IMR-90 (cell line): ENCODE results near the gene LSM12. TPM values are rescaled to one million over a fixed set of nuclear protein-coding genes. Genes with fewer than 3 reads are reported as not detected.

Source experiments
- ATAC-seq: fragments of 200-7000 bp; cut with Tn5 transposase; 2 replicates; pipeline ENCODE4 v1.9.1; 2020; ENCODE audit warnings: low read depth, mild to moderate bottlenecking, moderate library complexity
- BruUV-seq: library from RNA; stranded (reverse); fragments of 400-500 nt; replicated peaks from 2 replicates; lab custom pipeline; 2021; lab: Mats Ljungman, UMichigan
- CTCF ChIA-PET: fragments of 300-600 bp; formaldehyde crosslinking; extraction: SDS; loops from one replicate; lab custom pipeline; 2021; ENCODE audit warnings: antibody characterized with exemption; lab: Yijun Ruan, JAX
- POLR2A ChIA-PET: fragments of 300-600 bp; sonication (Branson Sonifier 250); formaldehyde crosslinking; loops from one replicate; lab custom pipeline; 2022; ENCODE audit warnings: antibody characterized with exemption; ENCODE audit not compliant: unreplicated experiment; lab: Charles Lee
- DNase-seq: peaks from one replicate; pipeline ENCODE4 v3.0.0; 2013
- H2AFZ ChIP-seq: replicated peaks from 2 replicates; pipeline ENCODE3; 2013; ENCODE audit warnings: low read length, mild to moderate bottlenecking; ENCODE audit not compliant: poor library complexity
- H2AK5ac ChIP-seq: 2 replicates; pipeline ENCODE4 v1.6.1; 2013; ENCODE audit warnings: low read depth, low read length, inconsistent platforms
- H2AK9ac ChIP-seq: replicated peaks from 2 replicates; pipeline ENCODE3; 2013; ENCODE audit warnings: mild to moderate bottlenecking, low read depth, low read length, moderate library complexity; ENCODE audit not compliant: poor library complexity
- H2BK120ac ChIP-seq: 2 replicates; pipeline ENCODE4 v1.6.1; 2013; ENCODE audit warnings: low read depth, low read length, inconsistent platforms
- H2BK15ac ChIP-seq: 3 replicates; pipeline ENCODE4 v1.6.1; 2013; ENCODE audit warnings: low read depth, low read length, inconsistent platforms
- H2BK20ac ChIP-seq: 2 replicates; pipeline ENCODE4 v1.6.1; 2013; ENCODE audit warnings: low read depth, mild to moderate bottlenecking, inconsistent platforms, low read length, moderate library complexity
- H2BK5ac ChIP-seq: 2 replicates; pipeline ENCODE4 v1.6.1; 2013; ENCODE audit warnings: mild to moderate bottlenecking, low read depth, low read length, inconsistent platforms; ENCODE audit not compliant: poor library complexity, severe bottlenecking
- H3K14ac ChIP-seq: replicated peaks from 2 replicates; pipeline ENCODE4 v1.6.1; 2013; ENCODE audit warnings: low read depth, low read length, inconsistent platforms
- H3K18ac ChIP-seq: 2 replicates; pipeline ENCODE4 v1.6.1; 2013; ENCODE audit warnings: low read depth, low read length, control low read depth
- H3K23ac ChIP-seq: 2 replicates; pipeline ENCODE4 v1.6.1; 2013; ENCODE audit warnings: low read depth, low read length, inconsistent platforms
- H3K27ac ChIP-seq: 2 replicates; pipeline ENCODE4 v1.5.1; 2013; ENCODE audit warnings: mild to moderate bottlenecking, control low read depth, low read length; ENCODE audit not compliant: insufficient read depth
- H3K27me3 ChIP-seq: 2 replicates; pipeline ENCODE4 v1.6.1; 2013; ENCODE audit warnings: low read length; ENCODE audit not compliant: control insufficient read depth, insufficient read depth
- H3K36me3 ChIP-seq: 2 replicates; pipeline ENCODE4 v1.6.1; 2013; ENCODE audit warnings: low read length, mixed read lengths; ENCODE audit not compliant: control insufficient read depth, insufficient read depth
- H3K4ac ChIP-seq: 2 replicates; pipeline ENCODE4 v1.6.1; 2013; ENCODE audit warnings: low read depth, low read length, inconsistent platforms
- H3K4me1 ChIP-seq: 2 replicates; pipeline ENCODE4 v1.6.1; 2013; ENCODE audit warnings: low read length, mixed read lengths; ENCODE audit not compliant: control insufficient read depth, insufficient read depth
- H3K4me2 ChIP-seq: 2 replicates; pipeline ENCODE4 v1.6.1; 2013; ENCODE audit warnings: low read depth, mild to moderate bottlenecking, control low read depth, low read length, moderate library complexity
- H3K4me3 ChIP-seq: 2 replicates; pipeline ENCODE4 v1.5.1; 2013; ENCODE audit warnings: low read depth, mild to moderate bottlenecking, control low read depth, low read length, moderate library complexity; ENCODE audit not compliant: insufficient read depth
- H3K56ac ChIP-seq: 2 replicates; pipeline ENCODE4 v1.6.1; 2013; ENCODE audit warnings: low read length, inconsistent platforms; ENCODE audit not compliant: insufficient read depth; ENCODE audit errors: extremely low read depth
- H3K79me1 ChIP-seq, 2 experiments: 2 replicates each; pipeline ENCODE4 v1.6.1; 2013; ENCODE audit warnings: low read length in 2 of 2, inconsistent platforms in 1 of 2, low read depth in 1 of 2
- H3K9ac ChIP-seq: 2 replicates; pipeline ENCODE4 v1.6.1; 2013; ENCODE audit warnings: low read depth, low read length, control low read depth
- H3K9me1 ChIP-seq: 2 replicates; pipeline ENCODE4 v1.6.1; 2013; ENCODE audit warnings: low read length, inconsistent platforms; ENCODE audit not compliant: insufficient read depth
- H3K9me3 ChIP-seq: 2 replicates; pipeline ENCODE4 v1.6.1; 2013; ENCODE audit warnings: low read length; ENCODE audit not compliant: control insufficient read depth, insufficient read depth
- H4K20me1 ChIP-seq: 2 replicates; pipeline ENCODE4 v1.6.1; 2013; ENCODE audit warnings: low read length, inconsistent platforms; ENCODE audit not compliant: insufficient read depth
- H4K5ac ChIP-seq: 2 replicates; pipeline ENCODE4 v1.6.1; 2013; ENCODE audit warnings: mild to moderate bottlenecking, low read depth, low read length, control low read depth
- H4K8ac ChIP-seq, 2 experiments: 2 replicates each; pipeline ENCODE4 v1.6.1; 2013; ENCODE audit warnings: low read depth in 2 of 2, low read length in 2 of 2, control low read depth in 1 of 2, inconsistent platforms in 1 of 2
- H4K91ac ChIP-seq: 2 replicates; pipeline ENCODE4 v1.6.1; 2013; ENCODE audit warnings: low read depth, low read length, inconsistent platforms; ENCODE audit not compliant: insufficient read depth
- CHD1 ChIP-seq: IDR thresholded peaks from 2 replicates; pipeline ENCODE4 v1.6.1; 2012; ENCODE audit warnings: low read depth, low read length, improper control_type of control experiment
- POLR2A ChIP-seq: IDR thresholded peaks from 2 replicates; pipeline ENCODE4 v1.6.1; 2012; ENCODE audit warnings: mild to moderate bottlenecking, low read depth, low read length
- RAD21 ChIP-seq: IDR thresholded peaks from 2 replicates; pipeline ENCODE4 v1.6.1; 2012; ENCODE audit warnings: low read length, improper control_type of control experiment
- SMC3 ChIP-seq: fragments of 150-350 bp; IDR thresholded peaks from 2 replicates; pipeline ENCODE4 v1.6.1; 2016; ENCODE audit warnings: low read depth, mild to moderate bottlenecking, antibody characterized with exemption, low read length, moderate library complexity
- WGBS, 2 experiments: methylation state at CpG; one replicate each; pipeline versions ENCODE4 v1.1.5 to v1.1.7; 2013; ENCODE audit warnings: missing lambda C conversion rate in 2 of 2; ENCODE audit not compliant: insufficient read length in 1 of 2; ENCODE audit errors: extremely low coverage in 2 of 2; 5-methylcytosine and 5-hydroxymethylcytosine counted together
- dilution Hi-C: fragments of 300-500 bp; cut with HindIII; formaldehyde crosslinking; loops from one replicate; pipeline ENCODE4 v1.14.3; 2018; ENCODE audit warnings: low sequenced_read_pairs; ENCODE audit not compliant: unreplicated experiment
- in situ Hi-C: fragments of 300-500 bp; cut with MboI; formaldehyde crosslinking; loops from 3 replicates; pipeline ENCODE4 v1.14.3; 2019; ENCODE audit warnings: low sequenced_read_pairs, inconsistent platforms, mixed read lengths
- intact Hi-C: fragments of 100-400 bp; cut with micrococcal nuclease; formaldehyde crosslinking; loops from 2 replicates; pipeline ENCODE4 v1.10.0; 2022
- polyA plus RNA-seq, 3 experiments: library from polyadenylated mRNA; depleted of rRNA; stranded (reverse); fragments of >200 nt; gene quantifications; 2 replicates each; pipeline ENCODE4 v1.2.3, GENCODE V29; 2012; ENCODE audit warnings: low replicate concordance in 1 of 3
- total RNA-seq: library from RNA; depleted of rRNA; stranded (reverse); fragments of >200 nt; gene quantifications from 2 replicates; pipeline ENCODE4 v1.2.3, GENCODE V29; 2012
- TF ChIP-seq, protein P1 (sequence below): fragments of 150-350 bp; IDR thresholded peaks from 2 replicates; pipeline ENCODE4 v1.6.1; 2017; ENCODE audit warnings: mild to moderate bottlenecking, antibody characterized with exemption, low read length, low read depth

Gene LSM12
- total and polyA plus RNA-seq, 2 of the 4 experiments (the other 2 are of a cell fraction), result 38.0 to 41.0 TPM

DNA sequence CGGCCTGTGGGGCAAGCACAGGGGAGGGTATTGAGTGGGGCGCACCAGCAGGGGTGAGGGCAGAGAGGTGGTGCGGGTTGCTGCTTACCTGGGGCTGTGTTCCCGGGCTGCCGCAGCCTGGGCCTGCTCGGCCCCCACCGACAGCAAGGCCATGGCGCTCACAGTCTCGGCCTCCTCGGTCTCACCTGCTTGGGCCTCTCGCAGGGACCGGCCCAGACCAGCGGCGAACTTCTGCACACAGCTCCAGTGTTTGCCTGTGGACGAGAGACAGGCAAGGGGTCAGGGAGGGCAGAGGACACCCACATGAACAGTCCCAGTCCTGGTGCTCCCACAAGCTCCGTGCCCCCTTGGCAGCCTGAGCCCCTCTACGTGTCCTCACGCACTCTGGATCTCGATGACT lies 11.9 kb upstream of the LSM12 start:
- 95% methylated on average over 10 of the region's 19 CpGs; no CpG with 5 or more reads in 1 of the 2 experiments for WGBS, 2 experiments
- Histone ChIP-seq H3K18ac (no peak overlapping the region), H2BK20ac (no peak overlapping the region), H2AK5ac (no peak overlapping the region), H2BK5ac (no peak overlapping the region), H3K23ac (no peak overlapping the region), H2BK120ac (no peak overlapping the region), H3K4me1 (peaks cover 21% of the 10 kb centered on the region), H3K56ac (no peak overlapping the region), H2AFZ (no peak overlapping the region), H3K4me2 (no peak overlapping the region), H3K9me3 (no peaks in the 10 kb centered on the region), H3K4me3 (no peak overlapping the region), H4K5ac (no peak overlapping the region), H2BK15ac (no peak overlapping the region), H3K27me3 (no peaks in the 10 kb centered on the region), H3K79me1 (peaks cover 8 to 74% of the 10 kb centered on the region in 2 experiments), H2AK9ac (peak overlapping the region; percentile 9), H3K4ac (no peak overlapping the region), H3K9me1 (peaks cover 13% of the 10 kb centered on the region), H3K14ac (no peak overlapping the region), H3K36me3 (peaks cover 63% of the 10 kb centered on the region), H3K27ac (no peak overlapping the region), H4K20me1 (0 out of 2 replicates have a peak, but pooled peaks cover 3% of the 10 kb centered on the region), H3K9ac (no peak overlapping the region), H4K91ac (no peak overlapping the region), H4K8ac (no peak overlapping the region)
- intact Hi-C loops (no loop called here), in situ Hi-C loops (no loop called here), dilution Hi-C loops (no loop called here)
- BruUV-seq, result no TSS peak
- no peak for TF ChIP-seq SMC3
- TF ChIP-seq, protein P1, sequence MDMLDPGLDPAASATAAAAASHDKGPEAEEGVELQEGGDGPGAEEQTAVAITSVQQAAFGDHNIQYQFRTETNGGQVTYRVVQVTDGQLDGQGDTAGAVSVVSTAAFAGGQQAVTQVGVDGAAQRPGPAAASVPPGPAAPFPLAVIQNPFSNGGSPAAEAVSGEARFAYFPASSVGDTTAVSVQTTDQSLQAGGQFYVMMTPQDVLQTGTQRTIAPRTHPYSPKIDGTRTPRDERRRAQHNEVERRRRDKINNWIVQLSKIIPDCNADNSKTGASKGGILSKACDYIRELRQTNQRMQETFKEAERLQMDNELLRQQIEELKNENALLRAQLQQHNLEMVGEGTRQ, result no peak
- TF ChIP-seq POLR2A, result no peak
- no peak for TF ChIP-seq RAD21
- no peak for TF ChIP-seq CHD1
- POLR2A ChIA-PET, result no interaction called here
- CTCF ChIA-PET, result interaction anchor here (0.8 kb wide), 1 partner anchor 37 kb away, joined by 3 read pairs; no protein-coding TSS in a partner anchor
- ATAC-seq (no peak), DNase-seq (no peak)
